Thyroid gland (tissue), 4 donors: ENCODE results near the gene ZNF438.

Source experiments
- POLR2A ChIP-seq, 2 donors: fragments of 450-650 bp; IDR thresholded peaks; one replicate each; pipeline ENCODE4 v1.6.1; 2017; ENCODE audit warnings: antibody characterized with exemption in 2 of 2, mild to moderate bottlenecking in 2 of 2, moderate library complexity in 1 of 2
- TF ChIP-seq, protein P1 (sequence below), 6 experiments: fragments of 200-600 bp in 3 of 6; fragments of 450-650 bp in 3 of 6; sonication (generic) in 3 of 6; IDR thresholded peaks; one replicate each; pipeline ENCODE4 v1.5.1; 2016 to 2019; ENCODE audit warnings: antibody characterized with exemption in 6 of 6, mild to moderate bottlenecking in 2 of 6, inconsistent platforms in 1 of 6, moderate library complexity in 1 of 6

DNA sequence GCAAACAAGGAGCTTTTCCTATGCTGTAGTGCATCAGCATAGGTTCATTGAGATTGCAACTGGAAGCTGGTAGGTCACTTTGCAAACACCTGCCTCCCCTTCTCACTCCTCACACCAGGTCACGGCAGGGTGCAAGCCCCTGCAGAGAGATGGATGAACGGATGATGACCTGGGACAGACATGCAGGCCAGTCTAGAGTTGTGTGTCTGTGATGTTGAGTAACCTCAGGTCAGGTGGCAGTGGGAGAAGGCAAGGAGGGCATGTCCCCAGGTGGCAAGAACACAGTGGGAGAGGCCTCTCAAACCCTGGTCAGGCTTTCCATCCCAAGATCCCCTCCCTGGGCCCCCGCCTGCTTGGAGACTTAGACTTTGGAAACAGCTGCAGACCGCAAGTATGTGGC lies 205.0 kb downstream of the ZNF438 start:
- TF ChIP-seq, protein P1, sequence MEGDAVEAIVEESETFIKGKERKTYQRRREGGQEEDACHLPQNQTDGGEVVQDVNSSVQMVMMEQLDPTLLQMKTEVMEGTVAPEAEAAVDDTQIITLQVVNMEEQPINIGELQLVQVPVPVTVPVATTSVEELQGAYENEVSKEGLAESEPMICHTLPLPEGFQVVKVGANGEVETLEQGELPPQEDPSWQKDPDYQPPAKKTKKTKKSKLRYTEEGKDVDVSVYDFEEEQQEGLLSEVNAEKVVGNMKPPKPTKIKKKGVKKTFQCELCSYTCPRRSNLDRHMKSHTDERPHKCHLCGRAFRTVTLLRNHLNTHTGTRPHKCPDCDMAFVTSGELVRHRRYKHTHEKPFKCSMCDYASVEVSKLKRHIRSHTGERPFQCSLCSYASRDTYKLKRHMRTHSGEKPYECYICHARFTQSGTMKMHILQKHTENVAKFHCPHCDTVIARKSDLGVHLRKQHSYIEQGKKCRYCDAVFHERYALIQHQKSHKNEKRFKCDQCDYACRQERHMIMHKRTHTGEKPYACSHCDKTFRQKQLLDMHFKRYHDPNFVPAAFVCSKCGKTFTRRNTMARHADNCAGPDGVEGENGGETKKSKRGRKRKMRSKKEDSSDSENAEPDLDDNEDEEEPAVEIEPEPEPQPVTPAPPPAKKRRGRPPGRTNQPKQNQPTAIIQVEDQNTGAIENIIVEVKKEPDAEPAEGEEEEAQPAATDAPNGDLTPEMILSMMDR (IDR thresholded peaks at IDR 0.05): no peak
- TF ChIP-seq POLR2A (IDR thresholded peaks at IDR 0.05): no peak
